ENCODE data around the gene FBLL1. TPM values are rescaled to one million over a fixed set of nuclear protein-coding genes. Genes with fewer than 3 reads are reported as not detected.
A peak's percentile ranks its signal among the peaks of the same experiment; 100 is the strongest.

Gene FBLL1
- under 1 TPM in 1 of 2 donors, not detected in 1; 0.37 TPM for total RNA-seq

DNA sequence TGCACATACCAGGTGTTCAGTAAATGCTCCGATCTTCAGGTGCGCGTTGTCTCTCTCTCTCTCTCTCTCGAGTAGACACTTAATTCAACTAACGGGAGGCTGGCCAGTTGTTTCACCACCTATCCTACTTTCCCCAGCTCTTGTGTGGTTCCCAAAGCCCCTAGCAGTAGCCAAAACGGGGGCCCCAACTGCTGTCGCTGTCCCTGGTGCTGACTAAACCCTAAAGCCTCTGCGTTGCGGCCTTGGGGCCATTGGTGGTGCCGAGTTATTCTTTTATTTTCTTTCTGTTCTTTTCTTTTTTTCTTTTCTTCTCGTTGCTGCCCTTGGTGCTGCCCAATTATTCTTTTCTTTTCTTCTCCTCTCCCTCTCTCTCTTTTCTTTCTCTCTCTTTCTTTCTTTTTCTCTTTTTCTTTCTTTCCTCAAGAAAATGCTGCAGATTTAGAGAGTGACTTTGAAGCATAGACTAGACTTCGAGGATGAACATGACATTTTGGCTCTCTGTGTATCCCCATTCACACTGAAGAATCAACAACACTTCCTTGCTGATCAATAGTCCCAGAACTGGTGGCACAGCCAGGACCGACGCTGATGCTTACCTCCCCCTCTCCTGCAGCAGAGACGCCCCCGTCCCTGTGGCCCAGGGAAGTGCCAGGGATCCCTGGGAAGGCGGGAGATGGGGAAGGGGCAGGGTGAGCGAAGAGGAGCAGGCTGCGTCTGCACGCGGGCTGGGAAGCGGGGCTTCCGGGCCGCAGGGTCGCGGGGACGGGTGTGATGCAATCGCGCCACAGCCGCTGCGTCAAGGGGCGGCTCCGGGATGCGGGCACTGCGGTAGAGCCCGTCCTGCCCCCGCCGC lies at the start of gene FBLL1:
Gene FBLL1 (plus strand): TSS at position 785 of the 853 bp plus-strand sequence. CDS start 200 bp downstream, outside the sequence.
- ATAC-seq (peak; percentile 50 to 62), DNase-seq (ENCODE audit: low spot score in 2 of 2) (peak in 1 of 2 donors; percentile 42)
- Mint-ChIP-seq H3K36me3 (peaks cover 14 to 16% of the 10 kb centered on the region in 2 donors), H3K9me3 (peaks cover 0 to 12% of the 10 kb centered on the region in 2 donors), H3K27ac (no peak within 1 kb of the TSS)

DNA sequence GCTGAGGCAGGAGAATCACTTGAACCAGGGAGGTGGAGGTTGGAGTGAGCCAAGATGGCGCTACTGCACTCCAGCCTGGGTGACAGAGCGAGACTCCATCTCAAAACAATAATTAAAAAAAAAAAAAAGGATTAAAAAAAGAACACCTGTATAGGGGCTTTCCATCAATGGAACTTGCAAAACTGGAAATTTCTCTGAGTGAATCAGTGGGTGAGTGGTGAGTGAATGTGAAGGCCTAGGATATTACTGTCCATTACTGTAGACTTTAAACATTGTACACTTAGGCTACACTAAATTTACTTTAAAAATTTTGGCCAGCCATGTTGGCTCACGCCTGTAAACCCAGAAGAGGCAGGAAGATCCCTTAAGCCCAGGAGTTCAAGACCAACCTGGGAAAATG lies 48.5 kb upstream of the FBLL1 start:
- ATAC-seq = no peak
- H3K36me3 Mint-ChIP-seq = no peaks in the 10 kb centered on the region
- H3K9me3 Mint-ChIP-seq = no peaks in the 10 kb centered on the region
- H3K27ac Mint-ChIP-seq = no peak overlapping the region
- no peak for DNase-seq (ENCODE audit: low spot score in 2 of 2)

DNA sequence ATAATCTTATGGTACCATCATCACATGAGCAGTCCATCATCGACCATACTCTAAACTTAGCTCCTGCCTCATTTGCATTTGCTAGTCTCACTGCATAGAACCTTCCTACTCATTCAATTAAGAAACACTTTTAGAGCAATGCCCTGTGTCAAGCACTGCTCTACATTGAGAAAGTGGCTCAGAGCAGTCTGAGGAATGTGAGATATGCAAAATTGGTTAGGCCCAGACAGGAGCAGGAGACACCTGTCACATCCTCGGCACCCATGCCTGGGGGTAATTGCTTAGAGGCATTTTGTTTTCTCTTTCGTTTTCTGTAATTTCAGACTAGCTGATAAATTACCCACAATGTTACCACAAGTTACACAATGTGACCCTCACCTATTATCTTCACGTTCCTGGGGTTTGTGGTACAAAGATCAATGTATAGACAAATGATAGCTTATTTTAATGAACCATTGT lies 47.7 kb upstream of the FBLL1 start:
- Mint-ChIP-seq H3K36me3 (peaks cover 5 to 6% of the 10 kb centered on the region in 2 donors), H3K9me3 (no peaks in the 10 kb centered on the region), H3K27ac (no peak overlapping the region)
- ATAC-seq (no peak), DNase-seq (ENCODE audit: low spot score in 2 of 2) (no peak)

DNA sequence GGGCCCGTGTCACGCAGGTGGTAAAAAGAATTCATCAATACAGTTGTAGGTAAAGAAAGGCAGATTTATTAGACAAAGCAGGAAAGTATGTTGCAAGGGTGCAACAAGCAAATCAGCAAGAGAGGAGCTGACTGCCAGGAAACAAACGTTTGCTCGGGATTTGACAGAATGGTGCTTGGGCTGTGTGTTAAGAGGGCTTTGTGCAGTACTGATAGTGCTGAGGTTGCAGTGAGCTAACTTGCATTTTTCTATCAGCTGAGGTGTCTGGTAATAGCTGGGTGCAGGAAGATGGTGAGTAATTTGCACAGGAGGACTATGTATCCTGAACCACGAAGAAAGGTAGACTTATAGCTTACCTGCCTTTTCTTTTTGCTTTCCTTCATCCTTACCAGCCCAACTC lies 46.7 kb upstream of the FBLL1 start:
- ATAC-seq (no peak), DNase-seq (ENCODE audit: low spot score in 2 of 2) (no peak)
- H3K9me3 Mint-ChIP-seq = no peaks in the 10 kb centered on the region
- H3K27ac Mint-ChIP-seq = no peak overlapping the region
- peaks cover 9 to 15% of the 10 kb centered on the region in 2 donors for H3K36me3 Mint-ChIP-seq

DNA sequence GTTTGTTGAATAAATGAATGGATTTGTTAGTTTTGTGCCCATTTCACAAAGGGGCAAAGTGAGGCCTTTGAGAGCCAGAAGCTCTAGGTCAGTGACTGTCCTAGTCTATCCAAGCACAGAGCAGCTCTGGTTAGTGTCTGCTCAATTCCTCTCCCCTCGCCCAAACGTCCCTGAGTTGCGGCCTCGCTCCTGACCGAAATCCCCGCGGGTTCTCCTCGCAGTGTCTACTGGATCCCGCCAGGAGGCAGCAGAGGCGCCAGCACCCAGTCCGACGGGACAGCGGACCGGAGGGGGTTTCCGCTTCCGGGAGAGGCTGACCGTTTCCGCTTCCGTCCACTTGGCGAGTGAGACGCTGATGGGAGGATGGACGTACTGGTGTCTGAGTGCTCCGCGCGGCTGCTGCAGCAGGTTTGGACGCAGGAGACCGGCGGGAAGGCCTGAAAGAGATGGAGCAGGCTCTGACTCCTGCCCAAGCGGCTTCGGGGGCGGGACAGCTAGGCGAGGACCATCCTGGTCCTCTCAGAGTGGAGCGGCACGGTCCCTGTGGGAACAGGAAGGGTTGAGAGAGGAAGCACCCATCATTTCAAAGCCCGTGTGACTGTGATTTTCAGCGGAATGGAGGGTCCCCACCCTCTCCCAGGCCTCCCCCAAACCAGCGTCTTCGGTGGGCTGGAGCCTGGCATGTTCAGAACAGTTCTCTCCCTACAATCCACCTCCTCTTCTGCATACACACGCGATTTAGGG lies 42.8 kb upstream of the FBLL1 start, which contains the start of gene RARS1:
Gene RARS1 (plus strand): TSS at position 336 of the 744 bp plus-strand sequence. CDS start 28 bp downstream, at position 364.
- Mint-ChIP-seq H3K36me3 (peaks cover 15 to 34% of the 10 kb centered on the region in 2 donors), H3K27ac (peak within 1 kb of the TSS; percentile 88 to 98), H3K9me3 (no peaks in the 10 kb centered on the region)
- peak; percentile 86 to 94 for DNase-seq (ENCODE audit: low spot score in 2 of 2)
- ATAC-seq = peak; percentile 95 to 98

DNA sequence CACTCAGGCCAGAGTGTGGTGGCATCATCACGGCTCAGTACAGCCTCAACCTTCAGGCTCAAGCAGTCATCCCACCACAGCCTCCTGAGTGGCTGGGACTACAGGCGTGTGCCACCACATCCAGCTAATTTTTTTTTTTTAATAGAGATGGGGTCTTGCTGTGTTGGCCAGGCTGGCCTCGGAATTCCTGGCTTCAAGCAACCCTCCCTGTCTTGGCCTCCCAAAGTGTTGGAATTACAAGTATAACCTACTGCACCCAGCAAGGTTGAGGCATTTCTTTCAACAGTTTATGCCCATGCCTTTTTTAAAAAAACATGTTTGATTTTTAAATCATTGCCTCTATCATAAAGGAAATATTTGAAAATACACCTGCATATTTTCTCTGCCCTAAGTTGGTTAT lies 40.0 kb upstream of the FBLL1 start:
- ATAC-seq (no peak), DNase-seq (ENCODE audit: low spot score in 2 of 2) (no peak)
- Mint-ChIP-seq H3K27ac (no peak overlapping the region), H3K9me3 (no peaks in the 10 kb centered on the region), H3K36me3 (peaks cover 15 to 53% of the 10 kb centered on the region in 2 donors)

DNA sequence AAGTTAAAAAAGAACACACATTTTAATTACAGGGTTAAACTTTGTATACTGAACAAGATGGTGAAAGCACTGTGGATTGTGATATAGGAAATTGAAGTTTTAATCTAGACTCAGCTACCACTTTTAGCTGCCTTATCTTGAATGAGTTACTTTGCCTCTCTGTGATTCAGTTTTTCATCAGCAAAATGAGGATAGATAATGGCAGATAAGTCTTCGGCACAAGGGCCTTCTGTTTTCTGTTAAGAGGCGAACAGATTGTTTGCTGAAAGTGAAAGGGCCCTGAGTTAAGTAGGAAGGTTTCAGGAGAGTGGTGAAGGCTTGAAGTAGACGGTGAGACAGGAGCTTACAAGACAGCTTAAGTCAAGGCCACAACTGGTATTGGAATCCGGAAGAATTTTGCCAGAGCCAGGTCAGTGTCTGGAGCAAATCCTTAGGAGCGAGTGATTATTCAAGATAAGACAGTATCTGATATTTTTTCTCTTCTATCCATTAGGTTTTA lies 35.0 kb upstream of the FBLL1 start:
- DNase-seq (ENCODE audit: low spot score in 2 of 2) (no peak), ATAC-seq (no peak)
- Mint-ChIP-seq H3K27ac (no peak overlapping the region), H3K9me3 (no peaks in the 10 kb centered on the region), H3K36me3 (peaks cover 6 to 30% of the 10 kb centered on the region in 2 donors)

DNA sequence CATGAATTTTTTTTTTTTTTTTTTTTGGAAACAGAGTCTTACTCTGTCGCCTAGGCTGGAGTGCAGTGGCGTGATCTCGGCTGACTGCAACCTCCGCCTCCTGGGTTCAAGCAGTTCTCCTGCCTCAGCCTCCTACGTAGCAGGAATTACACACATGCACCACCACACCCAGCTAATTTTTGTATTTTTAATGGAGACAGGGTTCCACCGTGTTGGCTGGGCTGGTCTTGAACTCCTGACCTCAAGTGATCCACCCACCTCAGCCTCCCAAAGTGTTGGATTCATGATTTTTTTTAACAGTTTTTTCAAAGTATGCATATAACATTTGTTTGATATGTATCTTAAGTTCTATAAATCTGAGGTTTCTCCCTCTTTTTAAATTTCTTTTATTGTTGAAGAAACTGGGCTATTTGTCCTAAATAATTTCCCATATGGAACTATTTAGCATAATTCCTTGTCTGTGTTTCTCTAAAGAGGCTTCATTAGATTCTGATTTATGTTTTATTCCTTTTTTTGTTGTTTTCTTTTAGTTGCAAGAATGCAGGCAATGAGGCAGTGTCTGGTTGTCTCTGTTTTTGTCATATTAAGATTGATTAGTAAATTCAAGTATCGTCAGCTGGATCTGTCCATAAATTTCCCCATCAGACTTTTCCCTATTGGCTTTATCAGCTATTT lies 26.4 kb upstream of the FBLL1 start:
- DNase-seq (ENCODE audit: low spot score in 2 of 2) = no peak
- no peak overlapping the region for H3K27ac Mint-ChIP-seq
- no peak for ATAC-seq
- peaks cover 19 to 29% of the 10 kb centered on the region in 2 donors for H3K36me3 Mint-ChIP-seq
- no peaks in the 10 kb centered on the region for H3K9me3 Mint-ChIP-seq

DNA sequence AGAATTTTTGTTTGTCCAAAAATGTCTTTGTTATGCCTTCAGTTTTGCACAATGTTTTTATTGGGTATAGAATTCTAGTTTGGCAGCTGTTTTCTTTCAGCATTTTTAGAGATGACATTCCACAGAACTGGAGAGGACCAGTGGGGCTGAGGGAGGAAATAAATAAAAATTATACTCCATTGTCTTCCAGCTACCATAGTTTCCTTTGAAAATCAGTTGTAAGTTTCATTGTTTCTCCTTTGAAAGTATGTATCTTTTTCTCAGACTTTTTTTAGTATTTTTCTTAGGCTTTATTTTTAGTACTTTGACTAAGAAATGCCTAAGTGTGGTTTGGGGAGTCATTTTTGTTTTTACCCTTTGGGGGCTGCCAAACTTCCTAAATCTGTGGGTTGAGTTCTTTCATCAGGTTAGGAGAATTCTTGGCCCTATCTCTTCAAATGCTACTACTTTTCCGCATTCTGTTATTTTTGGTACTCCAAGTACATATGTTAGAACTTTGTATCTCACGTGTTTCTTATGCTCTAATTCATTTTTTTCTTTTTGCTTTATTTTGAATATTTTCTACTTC lies 15.2 kb upstream of the FBLL1 start:
- DNase-seq (ENCODE audit: low spot score in 2 of 2) (no peak), ATAC-seq (no peak)
- Mint-ChIP-seq H3K36me3 (peaks cover 48 to 60% of the 10 kb centered on the region in 2 donors), H3K27ac (no peak overlapping the region), H3K9me3 (peaks cover 0 to 5% of the 10 kb centered on the region in 2 donors)

DNA sequence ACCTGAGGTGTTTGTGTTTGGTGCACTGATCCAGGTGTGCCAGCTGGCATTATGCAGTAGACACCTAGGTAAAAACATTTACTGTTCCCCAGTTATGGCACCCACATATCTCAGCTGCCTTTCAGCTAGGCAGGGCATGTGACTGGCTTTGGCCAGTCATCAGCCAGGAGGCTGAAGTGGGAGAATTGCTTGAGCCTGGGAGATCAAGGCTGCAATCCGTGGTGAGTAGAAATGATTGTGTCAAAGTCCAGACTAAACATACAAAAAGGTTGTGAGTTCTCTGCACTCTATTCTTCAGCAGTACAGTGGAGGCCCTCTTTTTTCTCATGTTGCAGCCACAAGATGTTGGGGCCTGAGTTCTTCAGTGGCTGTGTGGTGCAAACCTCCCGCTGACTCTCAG lies 3.2 kb upstream of the FBLL1 start:
- DNase-seq (ENCODE audit: low spot score in 2 of 2) = no peak
- Mint-ChIP-seq H3K36me3 (peaks cover 14 to 16% of the 10 kb centered on the region in 2 donors), H3K9me3 (peaks cover 0 to 12% of the 10 kb centered on the region in 2 donors), H3K27ac (no peak overlapping the region)
- ATAC-seq = no peak

DNA sequence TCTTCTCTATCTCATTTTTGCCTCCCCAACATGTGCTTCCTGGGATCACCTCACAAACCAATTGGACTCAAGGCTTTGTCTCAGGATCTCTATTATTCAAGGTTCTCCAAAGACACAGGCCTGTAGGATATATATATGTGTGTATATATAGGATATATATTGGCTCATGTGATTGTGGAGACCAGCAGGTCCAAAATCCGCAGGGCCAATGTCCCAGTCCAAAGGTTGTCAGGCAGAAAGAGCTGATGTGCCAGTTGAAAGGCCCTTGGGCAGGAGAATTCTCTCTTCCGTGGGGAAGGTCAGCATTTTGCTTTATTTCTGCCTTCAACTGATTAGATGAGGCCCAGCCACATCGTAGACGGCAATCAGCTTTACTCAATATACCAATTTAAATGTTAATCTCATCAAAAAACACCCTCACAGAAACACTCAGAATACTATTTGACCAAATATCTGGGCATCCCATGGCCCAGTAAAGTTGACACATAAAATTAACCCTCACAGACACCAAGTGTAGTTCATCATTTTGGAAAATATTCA lies 1.3 kb upstream of the FBLL1 start:
- ATAC-seq = no peak
- no peak for DNase-seq (ENCODE audit: low spot score in 2 of 2)
- Mint-ChIP-seq H3K27ac (no peak overlapping the region), H3K9me3 (peaks cover 0 to 12% of the 10 kb centered on the region in 2 donors), H3K36me3 (peaks cover 14 to 16% of the 10 kb centered on the region in 2 donors)

DNA sequence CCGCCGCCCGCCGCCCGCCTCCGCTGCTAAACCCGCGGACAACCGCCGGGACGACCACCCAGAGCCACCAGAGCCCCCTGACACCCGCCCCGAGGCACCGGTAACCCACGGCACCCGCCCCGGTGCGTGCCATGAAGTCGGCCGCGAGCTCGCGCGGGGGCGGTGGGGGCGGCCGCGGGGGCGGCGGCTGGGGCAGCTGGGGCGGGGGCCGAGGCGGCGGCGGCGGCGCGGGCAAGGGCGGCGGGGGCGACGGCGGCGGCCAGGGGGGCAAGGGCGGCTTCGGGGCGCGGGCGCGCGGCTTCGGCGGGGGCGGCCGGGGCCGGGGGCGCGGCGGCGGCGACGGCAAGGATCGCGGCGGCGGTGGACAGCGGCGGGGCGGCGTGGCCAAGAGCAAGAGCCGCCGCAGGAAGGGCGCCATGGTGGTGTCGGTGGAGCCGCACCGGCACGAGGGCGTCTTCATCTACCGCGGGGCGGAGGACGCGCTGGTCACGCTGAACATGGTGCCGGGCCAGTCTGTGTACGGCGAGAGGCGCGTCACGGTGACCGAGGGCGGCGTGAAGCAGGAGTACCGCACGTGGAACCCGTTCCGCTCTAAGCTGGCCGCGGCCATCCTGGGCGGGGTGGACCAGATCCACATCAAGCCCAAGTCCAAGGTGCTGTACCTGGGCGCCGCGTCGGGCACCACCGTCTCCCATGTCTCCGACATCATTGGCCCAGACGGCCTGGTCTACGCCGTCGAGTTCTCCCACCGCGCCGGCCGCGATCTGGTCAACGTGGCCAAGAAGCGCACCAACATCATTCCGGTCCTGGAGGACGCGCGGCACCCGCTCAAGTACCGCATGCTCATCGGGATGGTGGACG lies 499 bp downstream of the FBLL1 start:
- Mint-ChIP-seq H3K36me3 (peaks cover 14 to 16% of the 10 kb centered on the region in 2 donors), H3K27ac (no peak overlapping the region), H3K9me3 (peaks cover 0 to 12% of the 10 kb centered on the region in 2 donors)
- ATAC-seq (peak in 1 of 2 donors; percentile 29), DNase-seq (ENCODE audit: low spot score in 2 of 2) (no peak)

DNA sequence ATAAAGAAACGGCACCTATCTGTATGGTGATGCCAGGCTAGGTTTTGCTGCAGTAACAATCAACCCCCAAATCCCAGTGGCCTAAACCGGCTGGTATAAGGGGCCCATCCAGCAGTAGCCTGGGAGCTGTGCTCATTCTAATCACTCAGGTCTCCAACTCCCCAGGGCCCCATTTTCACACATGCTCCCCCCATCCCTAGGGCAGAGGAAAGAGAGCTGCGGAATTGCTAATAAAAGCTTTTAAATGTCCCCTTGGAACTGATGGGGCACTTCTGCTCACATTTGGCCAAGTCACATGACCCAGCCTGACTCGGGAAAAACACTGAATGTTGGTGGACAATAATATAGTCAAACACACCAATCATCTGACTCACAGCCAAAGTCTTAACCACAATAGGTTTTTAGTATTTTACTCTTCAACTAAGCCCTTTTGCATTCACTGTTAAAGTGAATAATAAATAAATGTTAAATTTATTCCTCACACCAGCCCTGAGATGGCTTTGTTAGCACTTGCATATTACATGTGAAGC lies 1.6 kb downstream of the FBLL1 start:
- ATAC-seq (no peak), DNase-seq (ENCODE audit: low spot score in 2 of 2) (no peak)
- H3K27ac Mint-ChIP-seq = no peak overlapping the region
- peaks cover 14 to 16% of the 10 kb centered on the region in 2 donors for H3K36me3 Mint-ChIP-seq
- peaks cover 0 to 12% of the 10 kb centered on the region in 2 donors for H3K9me3 Mint-ChIP-seq

DNA sequence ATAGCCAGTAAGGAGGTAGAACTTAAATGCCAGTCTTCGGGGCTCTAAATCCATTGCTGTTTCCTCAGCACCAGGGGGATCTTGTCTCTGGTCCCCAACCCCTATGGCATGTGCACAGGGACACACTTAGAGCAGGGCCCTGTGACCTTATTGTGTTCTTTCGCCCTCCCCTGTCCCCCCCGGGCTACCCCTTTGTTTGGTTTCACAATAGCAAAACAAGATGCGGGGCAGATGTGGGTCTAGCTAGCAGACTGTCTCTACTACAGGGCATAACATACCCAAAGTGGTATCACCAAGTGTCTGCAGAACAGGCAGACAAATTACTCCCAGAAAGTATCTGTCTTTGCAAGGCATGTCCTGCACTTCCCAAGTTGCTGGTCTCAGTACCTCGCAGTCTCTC lies 2.1 kb downstream of the FBLL1 start:
- H3K27ac Mint-ChIP-seq = no peak overlapping the region
- H3K9me3 Mint-ChIP-seq = peaks cover 0 to 12% of the 10 kb centered on the region in 2 donors
- ATAC-seq = no peak
- peaks cover 14 to 16% of the 10 kb centered on the region in 2 donors for H3K36me3 Mint-ChIP-seq
- DNase-seq (ENCODE audit: low spot score in 2 of 2) = no peak

Data from activated naive CD4-positive, alpha-beta T cell treated with anti-CD3 and anti-CD28 coated beads, Interleukin-2, amount 50 U/mL, for 72 hours (primary cell).